ENCODE data around the gene EBI3.

EBI3 gene

GRCh38 chr19:4199699-4200293, 29.5 kb upstream of the EBI3 start:
- no peak for DNase-seq (ENCODE audit: low read depth)
- TF ChIP-seq CTCF (conservative IDR thresholded peaks at IDR 0.05; ENCODE audit: control insufficient read depth, insufficient read depth, low read depth, low read length), result no peak
- H3K4me3 ChIP-seq (ENCODE audit: control insufficient read depth, low read depth, low read length), result no peak overlapping the region

- no peak for TF ChIP-seq CTCF (conservative IDR thresholded peaks at IDR 0.05; ENCODE audit: control insufficient read depth, insufficient read depth, low read depth, low read length)
- DNase-seq (ENCODE audit: low read depth), result no peak
- H3K4me3 ChIP-seq (ENCODE audit: control insufficient read depth, low read depth, low read length), result no peak overlapping the region
Observed at GRCh38 chr19:4200940-4201542, 28.3 kb upstream of the EBI3 start.

GRCh38 chr19:4201798-4202197, 27.5 kb upstream of the EBI3 start:
- H3K4me3 ChIP-seq (ENCODE audit: control insufficient read depth, low read depth, low read length), result no peak overlapping the region
- TF ChIP-seq CTCF (conservative IDR thresholded peaks at IDR 0.05; ENCODE audit: control insufficient read depth, insufficient read depth, low read depth, low read length), result no peak
- no peak for DNase-seq (ENCODE audit: low read depth)

GRCh38 chr19:4206818-4207484, 22.4 kb upstream of the EBI3 start:
- no peak overlapping the region for H3K4me3 ChIP-seq (ENCODE audit: control insufficient read depth, low read depth, low read length)
- peak; percentile 28 for DNase-seq (ENCODE audit: low read depth)
- peak; percentile 17 for TF ChIP-seq CTCF (conservative IDR thresholded peaks at IDR 0.05; ENCODE audit: control insufficient read depth, insufficient read depth, low read depth, low read length)

- peak; percentile 32 for TF ChIP-seq CTCF (conservative IDR thresholded peaks at IDR 0.05; ENCODE audit: control insufficient read depth, insufficient read depth, low read depth, low read length)
- DNase-seq (ENCODE audit: low read depth), result peak; percentile 37
- H3K4me3 ChIP-seq (ENCODE audit: control insufficient read depth, low read depth, low read length), result no peak overlapping the region
Observed at GRCh38 chr19:4208385-4209094, 20.8 kb upstream of the EBI3 start.

GRCh38 chr19:4210166-4210731, 19.1 kb upstream of the EBI3 start:
- TF ChIP-seq CTCF (conservative IDR thresholded peaks at IDR 0.05; ENCODE audit: control insufficient read depth, insufficient read depth, low read depth, low read length), result no peak
- H3K4me3 ChIP-seq (ENCODE audit: control insufficient read depth, low read depth, low read length), result no peak overlapping the region
- DNase-seq (ENCODE audit: low read depth), result no peak

All from fibroblast of mammary gland (primary cell).